Endodermal cell (in vitro differentiated cells): Measurements from ENCODE around the gene CALHM1. TPM values are rescaled to one million over a fixed set of nuclear protein-coding genes. Genes with fewer than 3 reads are reported as not detected.

ENCODE experiments used
- DNase-seq: peaks from one replicate; pipeline ENCODE4 v3.0.0-alpha.2; 2017
- H3K27ac ChIP-seq: 2 replicates; pipeline ENCODE4 v1.5.1; 2013; ENCODE audit warnings: mild to moderate bottlenecking, low read depth, low read length, moderate library complexity
- H3K27me3 ChIP-seq: 2 replicates; pipeline ENCODE4 v1.6.1; 2013; ENCODE audit warnings: mild to moderate bottlenecking, low read length, moderate library complexity; ENCODE audit not compliant: insufficient read depth, control insufficient read depth, poor library complexity, severe bottlenecking
- H3K36me3 ChIP-seq: 2 replicates; pipeline ENCODE4 v1.7.0; 2013; ENCODE audit warnings: mild to moderate bottlenecking, low read length, moderate library complexity; ENCODE audit not compliant: control insufficient read depth, insufficient read depth
- H3K4me1 ChIP-seq: one replicate; pipeline ENCODE4 v1.7.0; 2013; ENCODE audit warnings: low read length; ENCODE audit not compliant: control insufficient read depth, insufficient read depth
- H3K4me3 ChIP-seq: 2 replicates; pipeline ENCODE4 v1.5.1; 2013; ENCODE audit warnings: mild to moderate bottlenecking, low read length, moderate library complexity
- H3K9ac ChIP-seq: 2 replicates; pipeline ENCODE4 v1.6.1; 2013; ENCODE audit warnings: mild to moderate bottlenecking, low read length, moderate library complexity; ENCODE audit not compliant: poor library complexity, severe bottlenecking; ENCODE audit errors: extremely low read depth
- H3K9me3 ChIP-seq: 2 replicates; pipeline ENCODE4 v1.6.1; 2013; ENCODE audit warnings: mild to moderate bottlenecking, low read length, moderate library complexity; ENCODE audit not compliant: control insufficient read depth
- H3K27ac Mint-ChIP-seq: 2 replicates; pipeline ENCODE4 v1.8.0; 2020; ENCODE audit warnings: mixed read lengths
- H3K27me3 Mint-ChIP-seq: 2 replicates; pipeline ENCODE4 v1.8.0; 2021; ENCODE audit warnings: mild to moderate bottlenecking, mixed read lengths; ENCODE audit not compliant: insufficient read depth
- H3K36me3 Mint-ChIP-seq: 2 replicates; pipeline ENCODE4 v1.8.0; 2020; ENCODE audit warnings: low read depth, mixed read lengths
- H3K4me1 Mint-ChIP-seq: 2 replicates; pipeline ENCODE4 v1.8.0; 2020; ENCODE audit warnings: mixed read lengths
- H3K4me3 Mint-ChIP-seq: 2 replicates; pipeline ENCODE4 v1.8.0; 2020; ENCODE audit warnings: mild to moderate bottlenecking, moderate library complexity, mixed read lengths
- H3K9me3 Mint-ChIP-seq: 2 replicates; pipeline ENCODE4 v1.8.0; 2020; ENCODE audit warnings: mild to moderate bottlenecking, mixed read lengths
- WGBS, 2 experiments: methylation state at CpG; one replicate each; pipeline versions ENCODE4 v1.1.5 to v1.1.7; 2013; ENCODE audit warnings: missing lambda C conversion rate in 2 of 2, mixed read lengths in 1 of 2; ENCODE audit not compliant: insufficient coverage in 1 of 2, insufficient read length in 1 of 2; 5-methylcytosine and 5-hydroxymethylcytosine counted together
- total RNA-seq, 2 donors: library from RNA; stranded (reverse); fragmentation: NEBNext Ultra II Directional in 1 of 2; extraction: Animal tissue kit (Norgen Biotek cat#: 25700) in 1 of 2; gene quantifications; 2 replicates in 1 of 2; 3 replicates in 1 of 2; pipeline ENCODE4 v1.2.1, GENCODE V29; 2021
- TF ChIP-seq, protein P1 (sequence below): fragments of 200-600 bp; sonication (generic); conservative IDR thresholded peaks from 2 replicates; pipeline ENCODE4 v1.5.0; 2021; ENCODE audit warnings: antibody characterized with exemption, mild to moderate bottlenecking

CALHM1 gene
- total RNA-seq, 2 donors from 2014 or later, result not detected

DNA sequence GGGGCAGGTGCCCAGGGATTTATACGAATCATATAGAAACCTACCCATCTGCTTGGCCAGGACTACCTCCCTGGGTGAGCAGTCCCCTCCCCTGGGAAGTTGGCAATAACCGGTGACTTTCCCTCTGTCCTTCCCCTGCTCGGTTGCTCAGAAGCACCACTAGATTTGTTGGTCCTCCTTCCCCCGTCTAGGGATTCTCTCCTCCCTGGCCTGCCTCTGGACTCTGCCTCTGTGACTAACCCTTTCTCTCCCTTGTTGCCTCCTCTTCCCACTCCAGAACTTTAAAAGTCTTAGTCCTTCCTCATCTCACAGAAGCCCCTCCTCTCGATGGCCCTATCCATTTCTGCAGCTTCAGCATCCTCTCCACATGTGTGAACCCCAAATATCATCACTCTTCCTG, 10.5 kb upstream of the CALHM1 start:
- Histone ChIP-seq H3K4me1 (no peaks in the 10 kb centered on the region), H3K36me3 (no peaks in the 10 kb centered on the region), H3K4me3 (no peak overlapping the region), H3K27ac (no peak overlapping the region), H3K9me3 (no peaks in the 10 kb centered on the region), H3K27me3 (no peaks in the 10 kb centered on the region), H3K9ac (no peak overlapping the region)
- DNase-seq, result no peak
- Mint-ChIP-seq H3K9me3 (no peaks in the 10 kb centered on the region), H3K4me3 (no peak overlapping the region), H3K36me3 (no peaks in the 10 kb centered on the region), H3K27me3 (peaks cover 5% of the 10 kb centered on the region), H3K4me1 (peaks cover 3% of the 10 kb centered on the region), H3K27ac (no peak overlapping the region)
- TF ChIP-seq, protein P1, sequence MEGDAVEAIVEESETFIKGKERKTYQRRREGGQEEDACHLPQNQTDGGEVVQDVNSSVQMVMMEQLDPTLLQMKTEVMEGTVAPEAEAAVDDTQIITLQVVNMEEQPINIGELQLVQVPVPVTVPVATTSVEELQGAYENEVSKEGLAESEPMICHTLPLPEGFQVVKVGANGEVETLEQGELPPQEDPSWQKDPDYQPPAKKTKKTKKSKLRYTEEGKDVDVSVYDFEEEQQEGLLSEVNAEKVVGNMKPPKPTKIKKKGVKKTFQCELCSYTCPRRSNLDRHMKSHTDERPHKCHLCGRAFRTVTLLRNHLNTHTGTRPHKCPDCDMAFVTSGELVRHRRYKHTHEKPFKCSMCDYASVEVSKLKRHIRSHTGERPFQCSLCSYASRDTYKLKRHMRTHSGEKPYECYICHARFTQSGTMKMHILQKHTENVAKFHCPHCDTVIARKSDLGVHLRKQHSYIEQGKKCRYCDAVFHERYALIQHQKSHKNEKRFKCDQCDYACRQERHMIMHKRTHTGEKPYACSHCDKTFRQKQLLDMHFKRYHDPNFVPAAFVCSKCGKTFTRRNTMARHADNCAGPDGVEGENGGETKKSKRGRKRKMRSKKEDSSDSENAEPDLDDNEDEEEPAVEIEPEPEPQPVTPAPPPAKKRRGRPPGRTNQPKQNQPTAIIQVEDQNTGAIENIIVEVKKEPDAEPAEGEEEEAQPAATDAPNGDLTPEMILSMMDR, result no peak
- 83 to 90% methylated on average over 5 of the region's 5 CpGs for WGBS, 2 experiments

GRCh38 chr10:103467406-103467805, 8.7 kb upstream of the CALHM1 start:
- TF ChIP-seq, protein P1, result no peak
- Histone ChIP-seq H3K36me3 (no peaks in the 10 kb centered on the region), H3K4me1 (no peaks in the 10 kb centered on the region), H3K4me3 (no peak overlapping the region), H3K9ac (no peak overlapping the region), H3K27me3 (no peaks in the 10 kb centered on the region), H3K27ac (no peak overlapping the region), H3K9me3 (no peaks in the 10 kb centered on the region)
- no peak for DNase-seq
- no peaks in the 10 kb centered on the region for H3K36me3 Mint-ChIP-seq
- H3K4me3 Mint-ChIP-seq, result no peak overlapping the region
- H3K27me3 Mint-ChIP-seq, result peaks cover 5% of the 10 kb centered on the region
- no peak overlapping the region for H3K27ac Mint-ChIP-seq
- H3K9me3 Mint-ChIP-seq, result no peaks in the 10 kb centered on the region
- WGBS, 2 experiments, result 87 to 94% methylated on average over 5 to 7 of the region's 7 CpGs
- H3K4me1 Mint-ChIP-seq, result peaks cover 3% of the 10 kb centered on the region

DNA sequence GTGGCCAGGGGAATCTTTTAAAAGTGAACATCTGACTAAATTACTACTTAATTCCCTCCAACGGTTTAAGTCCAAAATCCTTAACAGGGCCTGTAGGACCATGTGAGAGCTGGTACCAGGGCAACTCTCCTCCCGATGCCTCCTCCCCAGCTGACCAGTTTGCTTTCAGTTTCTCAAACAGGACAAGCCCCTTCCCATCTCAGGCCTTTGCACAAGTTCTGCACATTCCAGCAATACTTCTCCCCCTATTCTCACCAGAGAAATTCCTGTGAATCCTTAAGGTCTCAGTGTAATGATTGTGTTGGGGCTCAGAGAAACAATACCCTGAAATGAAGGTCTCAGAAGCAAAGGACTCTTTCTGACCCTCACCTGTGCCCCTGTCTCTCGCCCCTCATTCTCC, 8.0 kb upstream of the CALHM1 start:
- H3K4me3 ChIP-seq, result no peak overlapping the region
- H3K36me3 ChIP-seq, result no peaks in the 10 kb centered on the region
- no peak for DNase-seq
- Mint-ChIP-seq H3K27ac (peak overlapping the region; percentile 18), H3K4me3 (no peak overlapping the region), H3K27me3 (peaks cover 5% of the 10 kb centered on the region), H3K9me3 (no peaks in the 10 kb centered on the region), H3K4me1 (peaks cover 3% of the 10 kb centered on the region), H3K36me3 (no peaks in the 10 kb centered on the region)
- TF ChIP-seq, protein P1, result no peak
- WGBS, 2 experiments, result 83 to 86% methylated on average over 2 to 3 of the region's 3 CpGs
- no peak overlapping the region for H3K27ac ChIP-seq
- H3K4me1 ChIP-seq, result no peaks in the 10 kb centered on the region
- no peak overlapping the region for H3K9ac ChIP-seq
- no peaks in the 10 kb centered on the region for H3K9me3 ChIP-seq
- no peaks in the 10 kb centered on the region for H3K27me3 ChIP-seq
